Measurements from ENCODE around the gene PNMA8B. TPM values are rescaled to one million over a fixed set of nuclear protein-coding genes. Genes with fewer than 3 reads are reported as not detected.

Gene PNMA8B
- total RNA-seq, 1 donor, result 0.72 TPM

GRCh38 chr19:46488551-46488950 is 7.1 kb downstream of the PNMA8B start:
- H3K4me3 ChIP-seq (ENCODE audit: insufficient read depth, low read length), result no peak overlapping the region
- H3K4me1 ChIP-seq (ENCODE audit: insufficient read depth, low read length), result peaks cover 12% of the 10 kb centered on the region
- peaks cover 31% of the 10 kb centered on the region for H3K27me3 ChIP-seq (ENCODE audit: insufficient read depth, low read length)
- no peaks in the 10 kb centered on the region for H4K20me1 ChIP-seq (ENCODE audit: insufficient read depth, low read length)
- H3K9me3 ChIP-seq (ENCODE audit: low read depth, low read length), result no peaks in the 10 kb centered on the region
- no peak for TF ChIP-seq CTCF (IDR thresholded peaks at IDR 0.05; ENCODE audit: extremely low read depth, low read depth, low read length)
- DNase-seq (ENCODE audit: insufficient read length, low spot score, missing footprints), result peak; percentile 85
- H3K27ac ChIP-seq (ENCODE audit: low read depth, low read length), result no peak overlapping the region
- H3K79me2 ChIP-seq (ENCODE audit: insufficient read depth, low read length), result no peaks in the 10 kb centered on the region
- no peak overlapping the region for H2AFZ ChIP-seq (ENCODE audit: low read length)
- no peaks in the 10 kb centered on the region for H3K36me3 ChIP-seq (ENCODE audit: insufficient read depth, low read length)
- no peak overlapping the region for H3K4me2 ChIP-seq (ENCODE audit: insufficient read depth, low read length)

DNA sequence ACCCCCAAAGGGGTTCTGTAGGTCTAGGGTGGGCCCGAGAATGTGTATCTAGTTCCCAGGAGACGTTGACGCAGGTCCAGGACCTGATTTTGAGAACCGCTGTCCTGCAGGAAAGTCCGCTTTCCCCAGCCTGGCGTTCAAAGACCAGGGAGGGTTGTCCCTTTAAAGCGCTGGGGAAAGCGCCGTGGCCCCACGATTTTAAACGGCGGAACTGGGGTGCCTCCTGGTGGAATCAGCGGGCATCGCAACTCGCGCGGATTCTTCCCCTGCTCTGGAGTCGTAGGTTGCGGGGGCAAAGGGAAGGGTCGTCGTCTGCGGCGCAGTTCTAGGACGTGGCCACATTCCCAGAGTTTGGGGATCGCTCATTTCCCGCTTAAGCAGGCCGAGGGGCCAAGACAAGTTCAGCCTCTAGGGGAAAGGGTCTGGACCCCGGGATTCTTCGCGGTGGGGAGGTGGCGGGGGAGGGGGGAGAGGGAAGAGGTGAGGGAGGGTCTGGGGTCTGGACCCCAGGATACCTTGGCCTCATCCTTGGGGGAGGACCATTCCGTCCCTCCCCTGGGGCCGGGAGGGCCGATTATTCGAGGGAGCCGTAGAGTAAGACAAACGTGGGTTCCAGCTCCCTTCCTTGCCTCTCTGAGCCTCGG is 7.7 kb downstream of the PNMA8B start:
- Histone ChIP-seq H3K4me1 (ENCODE audit: insufficient read depth, low read length) (peaks cover 15% of the 10 kb centered on the region), H3K27ac (ENCODE audit: low read depth, low read length) (no peak overlapping the region), H3K79me2 (ENCODE audit: insufficient read depth, low read length) (no peaks in the 10 kb centered on the region), H3K9me3 (ENCODE audit: low read depth, low read length) (no peaks in the 10 kb centered on the region), H3K4me3 (ENCODE audit: insufficient read depth, low read length) (peak overlapping the region; percentile 74), H3K4me2 (ENCODE audit: insufficient read depth, low read length) (peak overlapping the region; percentile 99), H2AFZ (ENCODE audit: low read length) (peak overlapping the region; percentile 93), H3K36me3 (ENCODE audit: insufficient read depth, low read length) (no peaks in the 10 kb centered on the region), H4K20me1 (ENCODE audit: insufficient read depth, low read length) (no peaks in the 10 kb centered on the region), H3K27me3 (ENCODE audit: insufficient read depth, low read length) (peaks cover 31% of the 10 kb centered on the region)
- DNase-seq (ENCODE audit: insufficient read length, low spot score, missing footprints), result peak; percentile 98
- peak; percentile 89 for TF ChIP-seq CTCF (IDR thresholded peaks at IDR 0.05; ENCODE audit: extremely low read depth, low read depth, low read length)

DNA sequence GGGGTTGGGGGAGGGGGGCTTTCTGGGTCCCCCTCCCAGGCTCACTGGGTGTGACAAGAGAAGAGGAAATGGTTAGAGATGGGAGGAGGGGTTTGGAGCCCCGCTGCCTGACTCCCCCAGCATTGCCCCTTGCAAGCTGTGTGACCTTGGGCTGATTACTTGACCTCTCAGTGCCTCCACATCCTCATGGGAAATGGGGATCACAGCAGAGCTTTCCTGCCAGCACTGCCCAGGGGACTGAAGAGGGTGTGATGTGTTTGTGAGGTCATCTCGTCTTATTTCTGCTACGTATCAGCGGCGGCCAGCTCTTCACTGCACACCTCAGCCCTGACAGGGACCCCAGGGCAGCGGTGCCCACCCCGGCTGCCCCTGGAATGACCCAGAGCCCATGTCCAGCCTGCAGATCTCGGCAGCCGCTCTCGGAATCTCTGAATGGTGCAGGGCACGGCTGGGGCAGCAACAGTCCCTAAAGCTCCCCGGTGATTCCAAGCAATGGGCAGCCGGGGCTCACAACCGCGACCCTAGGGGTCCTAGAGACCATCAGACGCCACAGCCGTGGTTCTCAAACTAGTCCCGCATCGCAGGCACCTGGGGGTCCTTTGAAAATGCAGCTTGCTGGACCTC is 8.4 kb downstream of the PNMA8B start:
- Histone ChIP-seq H3K27ac (ENCODE audit: low read depth, low read length) (no peak overlapping the region), H4K20me1 (ENCODE audit: insufficient read depth, low read length) (no peaks in the 10 kb centered on the region), H3K4me1 (ENCODE audit: insufficient read depth, low read length) (peaks cover 21% of the 10 kb centered on the region), H3K36me3 (ENCODE audit: insufficient read depth, low read length) (no peaks in the 10 kb centered on the region), H3K4me3 (ENCODE audit: insufficient read depth, low read length) (peak overlapping the region; percentile 74), H3K4me2 (ENCODE audit: insufficient read depth, low read length) (peak overlapping the region; percentile 99), H3K27me3 (ENCODE audit: insufficient read depth, low read length) (peaks cover 31% of the 10 kb centered on the region), H3K9me3 (ENCODE audit: low read depth, low read length) (no peaks in the 10 kb centered on the region), H3K79me2 (ENCODE audit: insufficient read depth, low read length) (no peaks in the 10 kb centered on the region), H2AFZ (ENCODE audit: low read length) (peak overlapping the region; percentile 93)
- no peak for TF ChIP-seq CTCF (IDR thresholded peaks at IDR 0.05; ENCODE audit: extremely low read depth, low read depth, low read length)
- DNase-seq (ENCODE audit: insufficient read length, low spot score, missing footprints), result peak; percentile 79

DNA sequence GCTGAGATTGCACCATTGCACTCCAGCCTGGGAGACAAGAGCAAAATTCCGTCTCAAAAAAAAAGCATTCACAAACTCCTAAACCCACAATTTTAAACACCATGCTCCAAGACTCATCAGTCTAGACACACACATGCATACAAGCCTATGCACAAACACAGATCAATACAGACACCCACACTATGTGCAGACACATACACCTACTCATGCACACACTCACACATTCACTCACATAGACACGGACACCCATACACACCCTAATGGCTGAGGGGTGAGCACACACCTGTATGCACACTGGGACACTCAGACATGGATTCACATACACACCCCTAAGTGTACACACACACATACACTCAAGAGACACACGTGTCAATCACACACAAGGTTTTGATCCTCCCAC is 9.3 kb downstream of the PNMA8B start:
- Histone ChIP-seq H3K79me2 (ENCODE audit: insufficient read depth, low read length) (no peaks in the 10 kb centered on the region), H3K9me3 (ENCODE audit: low read depth, low read length) (no peaks in the 10 kb centered on the region), H3K4me3 (ENCODE audit: insufficient read depth, low read length) (no peak overlapping the region), H3K27ac (ENCODE audit: low read depth, low read length) (no peak overlapping the region), H3K4me2 (ENCODE audit: insufficient read depth, low read length) (no peak overlapping the region), H3K36me3 (ENCODE audit: insufficient read depth, low read length) (no peaks in the 10 kb centered on the region), H4K20me1 (ENCODE audit: insufficient read depth, low read length) (no peaks in the 10 kb centered on the region), H2AFZ (ENCODE audit: low read length) (no peak overlapping the region), H3K27me3 (ENCODE audit: insufficient read depth, low read length) (peaks cover 21% of the 10 kb centered on the region), H3K4me1 (ENCODE audit: insufficient read depth, low read length) (peaks cover 30% of the 10 kb centered on the region)
- TF ChIP-seq CTCF (IDR thresholded peaks at IDR 0.05; ENCODE audit: extremely low read depth, low read depth, low read length), result no peak
- peak; percentile 31 for DNase-seq (ENCODE audit: insufficient read length, low spot score, missing footprints)
